ENCODE results near the gene RSRC1.

GRCh38 chr3:158407844-158408517 is 298.1 kb downstream of the RSRC1 start:
- TF ChIP-seq CTCF (IDR thresholded peaks at IDR 0.05; ENCODE audit: borderline replicate concordance, extremely low read depth, low read length, poor library complexity, severe bottlenecking): no peak
- no peak for TF ChIP-seq EZH2 (IDR thresholded peaks at IDR 0.05; ENCODE audit: borderline replicate concordance, low read depth, low read length, severe bottlenecking)
